ENCODE measurements around the gene DACT1. TPM values are rescaled to one million over a fixed set of nuclear protein-coding genes. Genes with fewer than 3 reads are reported as not detected.

The DACT1 gene
- total RNA-seq, 2 donors from 2014 or later: 0.42 to 4.2 TPM

GRCh38 chr14:58677517-58677916, 39.8 kb downstream of the DACT1 start:
- Mint-ChIP-seq H3K9me3 (no peaks in the 10 kb centered on the region), H3K4me3 (no peak overlapping the region), H3K4me1 (no peaks in the 10 kb centered on the region), H3K27me3 (ENCODE audit: insufficient read depth) (peaks cover 2% of the 10 kb centered on the region), H3K27ac (no peak overlapping the region), H3K36me3 (ENCODE audit: low read depth) (no peaks in the 10 kb centered on the region)
- Histone ChIP-seq H3K9ac (ENCODE audit: extremely low read depth, low read length, poor library complexity, severe bottlenecking) (no peak overlapping the region), H3K4me3 (ENCODE audit: low read length) (no peak overlapping the region), H3K27ac (ENCODE audit: low read depth, low read length) (no peak overlapping the region), H3K27me3 (ENCODE audit: control insufficient read depth, insufficient read depth, low read length, poor library complexity, severe bottlenecking) (no peaks in the 10 kb centered on the region), H3K9me3 (ENCODE audit: control insufficient read depth, low read length) (no peaks in the 10 kb centered on the region), H3K36me3 (ENCODE audit: control insufficient read depth, insufficient read depth, low read length) (no peaks in the 10 kb centered on the region), H3K4me1 (ENCODE audit: control insufficient read depth, insufficient read depth, low read length) (no peaks in the 10 kb centered on the region)
- 91 to 100% methylated on average over 2 to 3 of the region's 4 CpGs for WGBS, 2 experiments (ENCODE audit: insufficient coverage in 1 of 2, insufficient read length in 1 of 2)
- no peak for TF ChIP-seq CTCF (conservative IDR thresholded peaks at IDR 0.05)
- DNase-seq: no peak

- peaks cover 2% of the 10 kb centered on the region for H3K27me3 Mint-ChIP-seq (ENCODE audit: insufficient read depth)
Measured at GRCh38 chr14:58677996-58678395, 40.2 kb downstream of the DACT1 start.

GRCh38 chr14:58680698-58681097, 42.9 kb downstream of the DACT1 start:
- no peak for TF ChIP-seq CTCF (conservative IDR thresholded peaks at IDR 0.05)
- 90 to 96% methylated on average over 2 to 4 of the region's 4 CpGs for WGBS, 2 experiments (ENCODE audit: insufficient coverage in 1 of 2, insufficient read length in 1 of 2)
- Histone ChIP-seq H3K27ac (ENCODE audit: low read depth, low read length) (no peak overlapping the region), H3K27me3 (ENCODE audit: control insufficient read depth, insufficient read depth, low read length, poor library complexity, severe bottlenecking) (no peaks in the 10 kb centered on the region), H3K36me3 (ENCODE audit: control insufficient read depth, insufficient read depth, low read length) (no peaks in the 10 kb centered on the region), H3K4me1 (ENCODE audit: control insufficient read depth, insufficient read depth, low read length) (no peaks in the 10 kb centered on the region), H3K9me3 (ENCODE audit: control insufficient read depth, low read length) (no peaks in the 10 kb centered on the region), H3K4me3 (ENCODE audit: low read length) (no peak overlapping the region), H3K9ac (ENCODE audit: extremely low read depth, low read length, poor library complexity, severe bottlenecking) (no peak overlapping the region)
- no peak for DNase-seq
- peaks cover 2% of the 10 kb centered on the region for H3K27me3 Mint-ChIP-seq (ENCODE audit: insufficient read depth)
- no peaks in the 10 kb centered on the region for H3K4me1 Mint-ChIP-seq
- no peaks in the 10 kb centered on the region for H3K36me3 Mint-ChIP-seq (ENCODE audit: low read depth)
- H3K4me3 Mint-ChIP-seq: no peak overlapping the region
- H3K9me3 Mint-ChIP-seq: peaks cover 7% of the 10 kb centered on the region
- no peak overlapping the region for H3K27ac Mint-ChIP-seq

More at GRCh38 chr14:58677996-58678395, 40.2 kb downstream of the DACT1 start:
- DNase-seq: no peak
- Histone ChIP-seq H3K4me3 (ENCODE audit: low read length) (no peak overlapping the region), H3K9ac (ENCODE audit: extremely low read depth, low read length, poor library complexity, severe bottlenecking) (no peak overlapping the region), H3K36me3 (ENCODE audit: control insufficient read depth, insufficient read depth, low read length) (no peaks in the 10 kb centered on the region), H3K4me1 (ENCODE audit: control insufficient read depth, insufficient read depth, low read length) (no peaks in the 10 kb centered on the region), H3K9me3 (ENCODE audit: control insufficient read depth, low read length) (no peaks in the 10 kb centered on the region), H3K27me3 (ENCODE audit: control insufficient read depth, insufficient read depth, low read length, poor library complexity, severe bottlenecking) (no peaks in the 10 kb centered on the region), H3K27ac (ENCODE audit: low read depth, low read length) (no peak overlapping the region)
- 67% methylated on average over 1 of the region's 1 CpG; no CpG with 5 or more reads in 1 of the 2 experiments for WGBS, 2 experiments (ENCODE audit: insufficient coverage in 1 of 2, insufficient read length in 1 of 2)
- Mint-ChIP-seq H3K36me3 (ENCODE audit: low read depth) (no peaks in the 10 kb centered on the region), H3K9me3 (no peaks in the 10 kb centered on the region), H3K4me1 (no peaks in the 10 kb centered on the region), H3K4me3 (no peak overlapping the region), H3K27ac (no peak overlapping the region)
- no peak for TF ChIP-seq CTCF (conservative IDR thresholded peaks at IDR 0.05)

Measured in endodermal cell (in vitro differentiated cells).